Dedifferentiated amniotic fluid mesenchymal stem cell (primary cell): ENCODE results near the gene BTNL9.
"Not testable (repeated sequence)": the region's sequence is repeated elsewhere in the genome, so short reads cannot be mapped to it uniquely, and the experiment has no call there.

Source experiments
- DNase-seq: peaks from one replicate; pipeline ENCODE4 v3.0.0-alpha.2; 2016; ENCODE audit errors: extremely low spot score

BTNL9 gene

DNA sequence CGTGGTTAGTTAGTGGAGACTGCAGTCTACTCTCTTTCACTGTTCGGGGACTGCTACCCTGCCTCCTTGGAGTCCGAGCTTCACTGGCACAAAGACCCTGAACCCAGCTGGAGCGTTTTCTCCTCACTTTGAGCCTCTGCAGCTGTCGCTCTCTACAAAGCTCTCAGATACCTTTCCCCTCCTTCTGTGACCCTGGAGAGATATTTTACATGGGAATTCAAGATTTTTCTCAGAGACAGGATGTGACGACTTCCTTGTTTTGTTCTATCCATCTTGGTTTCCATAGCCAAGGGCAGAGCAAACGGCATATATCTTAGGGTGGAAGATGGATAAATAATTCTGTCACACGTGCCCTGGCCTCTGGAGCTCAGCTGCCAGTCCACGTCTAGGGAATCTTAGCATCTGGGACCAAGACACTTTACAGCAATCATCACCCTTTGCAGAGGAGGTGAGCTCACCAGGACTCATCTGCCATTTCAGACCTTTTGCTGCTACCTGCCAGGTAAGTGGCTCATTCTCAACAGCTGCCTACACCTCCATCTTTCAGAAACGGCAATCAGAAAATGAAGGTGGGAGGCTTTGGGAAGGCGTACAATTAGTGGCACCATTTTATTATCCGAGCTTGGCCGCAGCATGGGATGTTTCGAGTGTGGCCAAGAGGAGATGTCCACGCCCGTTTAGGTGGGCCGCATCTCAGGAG is at the start of gene BTNL9:
BTNL9 (plus strand) TSS at position 336 of the 700 bp plus-strand sequence. CDS start 5,224 bp downstream, outside the sequence.
- DNase-seq = no peak

DNA sequence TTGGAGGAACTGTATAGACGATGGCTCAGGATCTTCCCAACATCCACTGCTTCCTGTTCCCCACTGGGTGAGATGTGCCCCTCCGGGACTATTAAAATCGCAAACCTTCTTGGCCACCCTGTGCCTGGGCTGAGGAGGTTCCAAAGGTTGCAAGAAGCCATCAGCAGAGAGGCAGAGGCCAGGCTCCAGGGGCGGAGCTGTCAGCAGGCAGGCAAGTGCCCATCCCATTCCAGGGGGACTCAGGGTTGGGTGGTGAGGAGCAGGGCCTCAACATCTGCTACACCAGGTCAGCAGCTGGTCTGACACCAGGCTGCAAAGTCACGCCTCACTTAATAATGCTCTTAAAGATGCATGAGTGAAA is 49.2 kb upstream of the BTNL9 start:
- DNase-seq = no peak

DNA sequence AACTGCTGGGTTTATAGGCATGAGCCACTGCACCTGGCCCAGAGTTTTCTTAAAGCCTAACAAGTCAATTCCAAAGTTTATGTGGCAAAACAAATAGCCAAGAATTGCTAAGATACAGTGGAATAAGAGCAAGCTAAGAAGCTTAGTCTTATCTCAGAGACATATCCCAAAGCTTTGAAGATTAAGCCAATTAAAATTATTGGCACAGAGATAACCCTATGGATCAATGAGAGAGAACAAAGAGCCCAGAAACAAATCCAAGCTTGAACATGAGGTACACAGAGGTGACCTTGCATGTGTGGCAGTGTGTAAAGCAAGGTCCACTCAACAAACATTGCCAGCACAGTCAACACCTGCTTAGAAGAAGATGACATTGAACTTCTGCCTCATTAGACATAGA is 38.1 kb upstream of the BTNL9 start:
- no peak for DNase-seq

DNA sequence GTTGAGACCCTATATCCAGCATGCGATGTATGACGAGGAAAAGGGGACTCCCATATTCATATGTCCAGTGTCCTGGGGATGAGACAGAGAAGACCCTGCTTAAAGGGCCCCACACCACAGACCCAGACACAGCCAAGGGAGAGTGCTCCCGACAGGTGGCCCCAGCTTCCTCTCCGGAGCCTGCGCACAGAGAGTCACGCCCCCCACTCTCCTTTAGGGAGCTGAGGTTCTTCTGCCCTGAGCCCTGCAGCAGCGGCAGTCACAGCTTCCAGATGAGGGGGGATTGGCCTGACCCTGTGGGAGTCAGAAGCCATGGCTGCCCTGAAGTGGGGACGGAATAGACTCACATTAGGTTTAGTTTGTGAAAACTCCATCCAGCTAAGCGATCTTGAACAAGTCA is 34.3 kb upstream of the BTNL9 start:
- DNase-seq = no peak

DNA sequence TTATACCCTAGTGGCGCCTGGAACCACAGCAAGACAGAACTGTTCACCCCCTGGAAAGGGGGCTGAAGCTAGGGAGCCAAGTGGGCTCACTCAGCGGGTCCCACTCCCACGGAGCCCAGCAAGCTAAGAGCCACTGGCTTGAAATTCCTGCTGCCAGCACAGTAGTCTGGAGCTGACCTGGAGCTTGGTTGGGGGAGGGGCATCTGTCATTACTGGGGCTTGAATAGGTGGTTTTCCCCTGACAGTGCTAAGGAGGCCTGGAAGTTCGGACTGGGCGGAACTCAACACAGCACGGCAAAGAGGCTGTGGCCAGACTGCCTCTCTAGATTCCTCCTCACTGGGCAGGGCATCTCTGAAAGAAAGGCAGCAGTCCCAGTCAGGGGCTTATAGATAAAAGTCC is 31.9 kb upstream of the BTNL9 start:
- DNase-seq = no peak

DNA sequence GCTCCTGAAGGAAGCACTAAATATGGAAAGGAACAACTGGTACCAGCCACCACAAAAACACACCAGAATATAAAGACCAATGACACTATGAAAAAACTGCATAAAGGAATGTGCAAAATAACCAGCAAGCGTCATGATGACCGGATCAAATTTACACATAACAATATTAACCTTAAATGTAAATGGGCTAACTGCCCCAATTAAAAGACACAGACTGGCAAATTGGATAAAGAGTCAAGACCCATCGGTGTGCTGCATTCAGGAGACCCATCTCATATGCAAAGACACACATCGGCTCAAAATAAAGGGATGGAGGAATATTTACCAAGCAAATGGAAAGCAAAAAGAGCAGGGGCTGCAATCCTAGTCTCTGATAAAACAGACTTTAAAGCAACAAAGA is 30.0 kb upstream of the BTNL9 start:
- DNase-seq = not testable (repeated sequence)

DNA sequence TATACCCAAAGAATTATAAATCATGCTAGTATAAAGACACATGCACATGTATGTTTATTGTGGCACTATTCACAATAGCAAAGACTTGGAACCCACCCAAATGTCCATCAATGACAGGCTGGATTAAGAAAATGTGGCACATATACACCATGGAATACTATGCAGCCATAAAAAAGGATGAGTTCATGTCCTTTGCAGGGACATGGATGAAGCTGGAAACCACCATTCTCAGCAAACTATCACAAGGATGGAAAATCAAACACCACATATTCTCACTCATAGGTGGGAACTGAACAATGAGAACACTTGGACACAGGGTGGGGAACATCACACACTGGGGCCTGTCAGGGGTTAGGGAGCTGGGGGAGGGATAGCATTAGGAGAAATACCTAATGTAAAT is 25.4 kb upstream of the BTNL9 start:
- not testable (repeated sequence) for DNase-seq

DNA sequence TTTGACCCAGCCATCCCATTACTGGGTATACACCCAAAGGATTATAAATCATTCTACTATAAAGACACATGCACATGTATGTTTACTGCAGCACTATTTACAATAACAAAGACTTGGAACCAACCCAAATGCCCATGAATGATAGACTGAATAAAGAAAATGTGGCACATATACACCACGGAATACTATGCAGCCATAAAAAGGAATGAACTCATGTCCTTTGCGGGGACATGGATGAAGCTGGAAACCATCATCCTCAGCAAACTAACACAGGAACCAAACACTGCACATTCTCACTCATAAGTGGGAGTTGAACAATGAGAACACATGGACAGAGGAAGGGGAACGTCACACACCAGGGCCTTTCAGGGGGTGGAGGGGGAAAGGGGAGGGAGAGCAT is 22.6 kb upstream of the BTNL9 start:
- DNase-seq = not testable (repeated sequence)

DNA sequence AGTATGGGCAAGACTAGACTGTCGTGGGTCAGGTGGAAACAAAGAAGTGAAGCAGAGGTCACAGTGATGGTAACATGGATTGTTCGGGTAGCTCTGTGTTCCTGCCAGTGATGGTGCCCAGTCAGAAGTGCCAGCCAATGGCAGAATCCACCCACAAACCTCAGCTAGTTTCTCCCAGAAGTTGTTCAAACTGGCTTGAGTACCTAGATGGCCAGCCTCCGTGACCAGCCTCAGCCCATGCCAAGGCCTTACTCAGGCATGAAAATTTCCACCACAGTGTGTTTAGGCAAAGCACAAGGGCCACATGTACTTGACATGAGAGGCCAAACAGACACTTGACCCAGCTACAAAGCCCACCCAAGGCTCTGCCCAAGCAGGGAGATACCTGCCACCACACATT is 19.4 kb upstream of the BTNL9 start:
- no peak for DNase-seq

DNA sequence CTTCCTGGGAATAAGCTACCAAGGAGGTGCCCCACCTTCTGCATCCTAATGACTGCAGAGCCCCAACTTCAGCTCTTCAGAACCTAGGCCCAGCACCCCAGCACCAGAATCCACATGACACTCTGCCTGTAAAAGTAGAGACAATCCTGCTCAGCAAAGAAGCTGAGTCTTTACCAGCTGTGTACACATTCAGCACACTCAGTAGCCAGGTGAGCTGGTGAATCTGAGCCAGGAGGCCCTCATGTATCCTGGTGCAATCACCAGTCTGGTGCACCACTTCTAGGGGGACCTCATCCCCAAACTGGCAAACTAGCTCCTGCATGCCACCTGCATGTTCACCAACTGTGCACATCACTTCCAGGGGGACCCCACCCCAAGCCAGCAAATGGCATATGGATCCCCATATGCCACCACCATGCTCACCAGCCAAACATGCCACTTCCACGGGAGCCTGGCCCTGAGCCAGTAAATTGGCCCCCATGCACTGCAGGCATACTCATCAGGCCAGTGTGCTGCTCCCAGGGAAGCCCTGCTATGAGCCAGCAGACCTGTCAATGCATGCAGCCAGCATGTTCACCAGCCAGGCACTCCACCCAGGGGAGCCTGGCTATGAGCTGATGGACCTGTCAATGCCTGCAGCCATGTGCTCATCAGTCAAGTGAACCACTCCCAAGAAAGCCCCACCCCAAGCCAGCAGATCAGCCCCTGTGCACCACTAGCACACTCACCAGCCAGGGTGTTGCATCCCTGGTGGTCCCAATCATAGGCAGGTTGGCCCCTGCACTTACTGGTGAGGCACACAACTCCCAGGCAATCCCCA is 15.6 kb upstream of the BTNL9 start:
- no peak for DNase-seq

DNA sequence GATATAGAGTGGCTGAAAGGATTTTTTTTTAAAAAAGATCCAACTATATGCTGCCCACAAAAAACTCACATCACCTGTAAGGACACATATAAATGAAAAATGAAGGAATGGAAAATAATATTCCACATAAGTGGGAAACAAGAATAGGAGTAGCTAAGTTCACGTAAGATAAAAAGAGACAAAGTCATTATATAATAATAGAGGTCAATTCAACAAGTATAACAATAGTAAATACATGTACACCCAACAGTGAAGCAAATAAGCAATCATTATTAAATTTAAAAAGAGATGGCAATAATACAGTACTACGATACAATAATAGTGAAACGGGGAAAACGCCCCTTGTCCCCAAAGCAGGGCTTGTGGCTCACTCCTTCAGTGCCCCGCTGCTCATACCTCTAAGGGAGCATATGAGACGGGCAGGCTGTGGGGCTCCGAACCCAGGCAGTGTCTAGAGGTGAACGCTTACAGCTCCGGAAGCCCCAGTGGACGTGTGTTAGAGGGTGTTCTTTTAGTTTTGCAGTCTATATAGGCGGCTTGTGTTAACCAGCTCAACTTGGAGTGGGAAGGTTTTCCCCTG is 12.5 kb upstream of the BTNL9 start:
- DNase-seq = no peak

DNA sequence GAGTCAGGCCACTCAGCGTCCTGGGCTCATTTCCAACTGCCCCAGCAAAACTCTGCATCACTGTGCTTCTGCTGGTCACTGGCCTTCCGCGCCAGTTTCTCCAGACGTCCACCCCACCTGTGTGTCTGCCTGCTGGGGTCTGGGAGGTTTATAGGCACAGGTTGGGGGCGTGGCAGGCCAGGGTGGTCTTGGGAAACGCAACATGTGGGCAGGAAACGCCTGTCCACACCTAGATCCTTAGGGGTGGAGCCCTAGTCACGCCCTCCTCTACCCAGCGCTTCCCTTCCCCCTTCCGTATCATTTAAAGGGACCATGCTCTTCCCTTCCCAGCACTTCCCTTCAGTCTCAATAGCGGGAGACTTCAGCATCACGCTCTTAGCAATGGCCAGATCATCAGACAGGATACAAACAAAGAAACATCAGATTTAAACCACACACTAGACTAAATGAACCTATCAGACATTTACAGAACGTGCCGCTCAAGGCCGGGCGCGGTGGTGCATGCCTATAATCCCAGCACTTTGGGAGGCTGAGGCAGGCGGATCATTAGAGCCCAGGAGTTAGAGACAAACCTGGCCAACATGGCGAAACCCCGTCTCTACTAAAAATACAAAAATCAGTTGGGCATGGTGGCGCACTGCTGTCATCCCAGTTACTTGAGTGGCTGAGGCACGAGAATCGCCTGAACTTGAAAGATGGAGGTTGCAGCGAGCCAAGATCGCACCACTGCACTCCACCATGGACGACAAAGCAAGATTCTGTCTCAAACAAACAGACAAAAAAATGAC is 11.8 kb upstream of the BTNL9 start:
- no peak for DNase-seq

DNA sequence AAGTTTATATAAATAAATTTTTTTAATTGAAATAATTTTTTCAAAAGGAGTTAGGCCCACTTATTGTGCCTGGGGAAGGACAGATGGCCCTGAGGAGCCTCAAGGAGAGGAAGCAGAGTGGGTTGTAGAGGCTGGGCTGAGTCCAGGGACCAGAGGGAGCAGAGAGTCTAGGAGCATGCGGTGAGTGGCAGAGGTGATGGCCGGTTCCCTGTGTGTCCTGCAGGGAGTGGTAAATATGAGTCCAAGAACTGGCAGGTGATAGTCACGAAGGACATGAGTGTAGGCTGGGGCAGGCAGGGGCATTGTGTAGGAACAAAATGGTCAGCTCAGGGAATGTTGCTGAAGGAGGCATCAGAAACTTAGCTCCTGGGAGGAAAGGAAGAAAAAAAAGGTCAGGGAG is 8.3 kb upstream of the BTNL9 start:
- DNase-seq = no peak

DNA sequence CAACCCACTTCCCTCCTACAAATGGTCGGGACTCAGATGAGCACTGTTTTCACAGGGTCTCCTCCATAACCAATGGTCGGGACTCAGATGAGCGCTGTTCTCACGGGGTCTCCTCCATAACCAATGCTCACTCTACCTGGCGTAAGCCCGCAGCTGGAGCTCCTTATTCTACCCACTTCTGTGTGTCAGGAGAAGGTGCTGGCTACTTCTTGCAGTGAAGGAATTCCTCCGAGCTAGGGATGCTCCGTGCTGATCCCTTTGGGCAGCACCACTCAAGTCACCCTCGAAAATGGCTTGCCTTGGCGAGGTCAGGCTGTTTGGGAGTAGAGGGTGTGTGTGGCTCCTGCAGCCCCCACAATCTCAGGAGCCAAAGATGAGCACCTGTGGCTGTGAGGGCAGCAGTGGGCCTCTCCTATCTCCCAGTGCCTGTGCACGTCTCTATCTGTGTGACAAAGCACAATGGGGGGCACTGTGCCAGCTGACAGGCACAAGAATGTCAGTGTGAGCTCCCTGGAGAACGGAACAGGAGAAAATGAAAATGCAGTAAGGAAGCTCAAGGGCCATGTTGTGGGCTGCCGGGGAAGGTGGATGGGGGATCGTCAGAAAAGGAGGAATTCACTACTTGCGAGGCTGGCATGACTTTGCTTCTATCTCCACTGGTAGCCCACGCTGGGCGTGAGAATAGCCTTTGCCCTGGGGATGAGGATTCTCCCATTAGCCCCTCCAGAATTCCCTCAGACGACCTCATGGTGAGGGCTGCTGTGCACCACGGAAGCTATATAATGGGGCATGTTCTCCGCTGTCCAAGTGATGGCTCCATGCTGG is 3.9 kb upstream of the BTNL9 start:
- no peak for DNase-seq

DNA sequence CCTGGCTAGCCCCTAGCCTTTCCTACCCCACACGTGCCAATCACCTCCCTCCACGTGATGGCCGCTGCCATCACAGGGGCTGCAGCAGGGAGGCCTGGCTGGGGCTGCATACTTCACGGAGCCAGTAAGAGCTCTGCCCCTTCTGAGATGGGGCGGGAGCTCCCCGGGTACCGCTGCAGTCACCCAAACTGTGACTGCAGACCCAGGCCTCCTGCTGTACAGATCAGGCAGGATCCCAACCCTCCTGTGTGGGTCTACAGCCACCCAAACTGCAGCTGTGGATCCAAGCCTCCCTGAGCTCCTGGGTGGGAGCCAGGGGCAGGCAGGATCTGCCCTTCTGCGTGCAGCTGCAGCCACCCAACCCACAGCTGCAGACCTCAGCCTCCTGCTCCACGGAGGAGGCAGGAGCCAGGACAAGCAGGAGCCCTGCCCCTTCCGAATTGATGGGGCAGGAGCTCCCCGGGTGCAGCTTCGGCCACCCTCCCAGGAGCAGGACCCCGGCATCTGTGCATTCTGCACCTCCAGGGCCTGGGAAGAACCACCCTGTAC is 3.2 kb upstream of the BTNL9 start:
- no peak for DNase-seq

DNA sequence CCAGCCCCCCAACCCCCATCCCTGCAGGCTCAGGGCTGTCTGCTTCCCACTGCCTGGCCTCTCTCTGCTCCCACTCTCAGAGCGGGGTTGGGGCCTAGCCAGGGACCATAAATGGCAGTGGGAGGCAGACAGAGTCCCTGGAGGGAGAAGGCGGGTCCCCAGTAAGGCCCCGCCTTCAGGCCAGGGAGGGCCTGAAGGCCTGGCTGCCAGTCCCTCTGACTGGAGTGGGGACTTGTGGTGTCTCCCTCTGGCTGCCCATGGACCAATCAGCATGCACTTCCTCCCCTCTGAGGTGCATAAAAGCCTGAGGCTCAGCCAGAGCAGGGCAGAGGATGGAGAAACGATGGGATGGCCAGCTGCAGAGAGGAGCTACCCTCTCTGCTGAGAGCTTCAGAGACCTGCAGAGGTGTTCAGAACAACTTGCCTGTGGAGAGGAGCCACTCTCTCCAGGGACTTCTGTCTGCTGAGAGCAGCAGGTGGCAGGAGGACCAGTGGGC is 2.7 kb upstream of the BTNL9 start:
- no peak for DNase-seq

DNA sequence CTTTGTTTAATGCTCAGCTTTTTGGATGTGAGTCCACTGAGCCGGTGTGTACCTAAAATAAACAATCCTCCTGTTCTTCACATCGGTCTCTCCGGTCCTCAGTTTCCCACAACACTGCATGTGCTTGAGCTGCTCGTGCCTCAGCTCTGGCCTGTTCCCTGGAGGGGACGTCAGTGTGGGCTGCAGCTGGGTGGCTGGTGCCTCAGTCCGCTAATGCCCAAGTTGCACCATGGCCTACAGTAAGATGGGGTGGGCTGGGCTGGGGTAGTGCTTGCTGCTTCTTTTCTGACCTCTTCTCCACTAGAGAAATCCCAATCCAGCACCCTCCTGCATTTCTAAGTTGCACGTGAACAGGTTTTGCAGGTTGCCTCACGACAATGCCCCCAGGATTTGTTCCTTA is 595 bp upstream of the BTNL9 start:
- DNase-seq = no peak

DNA sequence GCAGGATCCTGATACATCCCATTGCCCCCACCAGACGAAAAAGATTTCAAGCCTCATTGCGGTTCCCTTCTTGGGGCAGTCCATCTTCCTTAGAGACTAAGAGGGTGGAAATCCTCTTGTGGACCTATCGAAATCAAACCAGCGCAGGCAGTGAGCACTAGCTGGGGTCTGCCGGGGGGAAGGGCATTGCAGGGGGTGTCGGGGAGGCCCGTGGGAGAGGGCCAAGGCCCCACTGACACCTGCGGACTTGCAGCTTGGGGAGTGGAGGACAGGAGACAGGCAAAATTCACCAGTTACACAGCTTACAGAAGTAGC is 522 bp downstream of the BTNL9 start:
- DNase-seq = no peak

DNA sequence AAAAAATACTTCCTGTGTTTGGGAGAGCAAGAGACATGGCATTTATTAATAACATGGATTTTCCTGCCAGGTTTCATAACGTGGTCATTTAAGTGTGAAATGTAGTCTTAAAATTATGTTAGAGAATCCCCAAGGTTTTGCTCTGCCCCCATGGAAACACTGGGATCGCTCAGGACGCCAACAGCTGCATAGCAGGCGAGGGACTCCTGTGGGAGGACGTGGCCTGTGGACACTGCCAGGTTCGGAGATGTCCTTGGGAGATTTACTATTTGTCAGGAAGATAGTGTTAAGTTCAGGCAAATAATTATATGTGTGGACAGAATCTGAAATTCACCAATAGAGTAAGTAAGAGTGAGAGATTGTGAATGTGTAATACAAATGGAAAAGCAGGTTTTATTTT is 977 bp downstream of the BTNL9 start:
- no peak for DNase-seq

DNA sequence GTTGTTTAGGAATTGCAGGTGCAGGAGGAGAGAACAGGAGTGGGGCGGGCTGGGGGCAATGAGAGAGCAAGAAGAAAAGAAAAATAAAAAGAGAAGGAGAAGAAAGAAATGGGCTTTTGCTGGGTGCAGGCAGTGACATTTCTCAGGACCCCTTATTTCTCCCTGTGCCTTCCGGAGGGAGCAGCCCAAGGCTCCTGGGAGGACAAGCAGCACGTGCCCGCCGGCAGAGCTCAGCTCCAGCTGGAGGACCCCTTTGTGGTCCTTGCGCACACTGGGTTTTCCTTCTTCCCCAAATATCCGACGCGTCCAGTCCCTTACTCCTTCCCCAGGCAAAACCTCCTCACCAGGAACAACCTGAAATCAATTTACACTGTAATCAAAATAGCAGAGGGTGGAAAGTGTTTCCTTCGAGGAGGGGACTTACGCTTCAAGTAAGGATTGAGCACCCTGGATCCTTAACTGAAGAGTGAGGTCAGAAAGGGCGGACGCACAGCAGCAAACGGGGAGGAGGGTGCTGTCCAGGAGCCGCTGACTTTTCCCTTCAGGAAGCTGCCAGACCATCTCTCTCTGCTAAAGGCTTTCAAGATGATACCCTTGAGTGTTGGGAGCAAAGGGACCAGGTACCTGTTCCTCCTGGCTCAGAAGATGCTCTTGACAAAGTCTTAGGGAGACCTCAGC is 2.1 kb downstream of the BTNL9 start:
- DNase-seq = no peak

DNA sequence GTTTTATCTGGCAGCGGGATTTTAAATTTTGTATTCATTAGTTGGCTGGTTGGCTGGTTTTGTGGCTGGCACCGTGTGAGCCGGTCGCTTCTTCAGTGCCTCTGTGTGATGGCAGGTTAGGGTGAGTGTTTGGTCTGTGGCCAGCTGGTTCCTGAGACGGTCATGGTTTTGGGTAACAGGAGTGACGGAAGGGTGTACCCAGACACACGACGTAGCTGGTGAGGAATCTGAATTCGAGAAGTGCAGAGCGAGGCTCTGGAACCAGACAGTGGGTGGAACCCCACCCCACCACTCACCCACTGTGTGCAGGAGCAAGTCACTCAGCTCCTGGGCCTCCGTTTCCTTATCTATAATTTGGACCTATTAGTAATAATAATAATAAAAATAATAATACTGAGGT is 2.7 kb downstream of the BTNL9 start:
- DNase-seq = no peak
